Measurements from ENCODE around the gene RUNX3.

GRCh38 chr1:24967555-24967954, 37.5 kb upstream of the RUNX3 start:
- TF ChIP-seq, protein P1, sequence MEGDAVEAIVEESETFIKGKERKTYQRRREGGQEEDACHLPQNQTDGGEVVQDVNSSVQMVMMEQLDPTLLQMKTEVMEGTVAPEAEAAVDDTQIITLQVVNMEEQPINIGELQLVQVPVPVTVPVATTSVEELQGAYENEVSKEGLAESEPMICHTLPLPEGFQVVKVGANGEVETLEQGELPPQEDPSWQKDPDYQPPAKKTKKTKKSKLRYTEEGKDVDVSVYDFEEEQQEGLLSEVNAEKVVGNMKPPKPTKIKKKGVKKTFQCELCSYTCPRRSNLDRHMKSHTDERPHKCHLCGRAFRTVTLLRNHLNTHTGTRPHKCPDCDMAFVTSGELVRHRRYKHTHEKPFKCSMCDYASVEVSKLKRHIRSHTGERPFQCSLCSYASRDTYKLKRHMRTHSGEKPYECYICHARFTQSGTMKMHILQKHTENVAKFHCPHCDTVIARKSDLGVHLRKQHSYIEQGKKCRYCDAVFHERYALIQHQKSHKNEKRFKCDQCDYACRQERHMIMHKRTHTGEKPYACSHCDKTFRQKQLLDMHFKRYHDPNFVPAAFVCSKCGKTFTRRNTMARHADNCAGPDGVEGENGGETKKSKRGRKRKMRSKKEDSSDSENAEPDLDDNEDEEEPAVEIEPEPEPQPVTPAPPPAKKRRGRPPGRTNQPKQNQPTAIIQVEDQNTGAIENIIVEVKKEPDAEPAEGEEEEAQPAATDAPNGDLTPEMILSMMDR (IDR thresholded peaks at IDR 0.05): no peak
- no peak for TF ChIP-seq POLR2A (IDR thresholded peaks at IDR 0.05)

All from uterus (tissue), 2 donors.